ENCODE results near the gene KRTAP5-2.

DNA sequence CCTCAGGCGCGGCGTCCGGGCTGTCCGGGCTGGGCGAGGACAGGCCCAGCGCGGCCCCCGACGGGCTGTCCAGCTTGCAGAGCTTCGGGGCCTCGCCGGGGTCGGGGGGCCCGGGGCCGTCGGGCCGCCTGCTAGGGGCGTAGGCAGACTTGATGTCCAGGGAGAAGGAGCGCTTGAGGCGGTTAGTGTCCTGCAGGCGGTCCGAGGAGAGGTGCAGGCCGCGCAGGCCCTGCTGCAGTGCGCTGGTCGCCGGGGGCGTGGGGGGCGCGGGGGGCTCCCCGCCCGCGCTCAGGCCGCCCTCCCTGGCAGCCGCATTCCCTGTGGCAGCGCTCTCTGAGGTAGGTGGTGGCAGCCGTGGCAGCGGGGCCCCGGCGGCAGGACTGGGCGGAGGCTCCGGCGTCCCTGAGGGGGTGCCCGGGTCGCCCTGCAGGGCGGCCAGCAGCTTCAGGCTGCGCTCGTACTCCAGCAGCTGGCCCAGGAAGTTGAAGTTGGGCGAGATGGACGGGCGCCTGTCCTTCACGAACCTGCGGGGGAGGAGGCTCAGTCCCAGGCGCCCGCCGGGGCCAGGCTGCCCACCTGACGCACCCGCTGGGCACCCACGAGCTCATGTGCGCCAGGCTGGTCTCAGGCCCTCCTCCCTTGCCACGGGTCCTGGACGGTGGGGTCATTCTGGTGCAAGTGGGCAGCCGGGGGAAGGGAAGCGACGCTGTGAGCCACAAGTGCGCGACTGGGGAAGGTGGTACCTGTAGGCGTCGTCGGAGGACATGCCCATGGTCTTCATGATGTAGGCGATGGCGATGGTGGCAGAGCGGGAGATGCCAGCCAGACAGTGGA is 40.8 kb downstream of the KRTAP5-2 start:
- TF ChIP-seq, protein P1, sequence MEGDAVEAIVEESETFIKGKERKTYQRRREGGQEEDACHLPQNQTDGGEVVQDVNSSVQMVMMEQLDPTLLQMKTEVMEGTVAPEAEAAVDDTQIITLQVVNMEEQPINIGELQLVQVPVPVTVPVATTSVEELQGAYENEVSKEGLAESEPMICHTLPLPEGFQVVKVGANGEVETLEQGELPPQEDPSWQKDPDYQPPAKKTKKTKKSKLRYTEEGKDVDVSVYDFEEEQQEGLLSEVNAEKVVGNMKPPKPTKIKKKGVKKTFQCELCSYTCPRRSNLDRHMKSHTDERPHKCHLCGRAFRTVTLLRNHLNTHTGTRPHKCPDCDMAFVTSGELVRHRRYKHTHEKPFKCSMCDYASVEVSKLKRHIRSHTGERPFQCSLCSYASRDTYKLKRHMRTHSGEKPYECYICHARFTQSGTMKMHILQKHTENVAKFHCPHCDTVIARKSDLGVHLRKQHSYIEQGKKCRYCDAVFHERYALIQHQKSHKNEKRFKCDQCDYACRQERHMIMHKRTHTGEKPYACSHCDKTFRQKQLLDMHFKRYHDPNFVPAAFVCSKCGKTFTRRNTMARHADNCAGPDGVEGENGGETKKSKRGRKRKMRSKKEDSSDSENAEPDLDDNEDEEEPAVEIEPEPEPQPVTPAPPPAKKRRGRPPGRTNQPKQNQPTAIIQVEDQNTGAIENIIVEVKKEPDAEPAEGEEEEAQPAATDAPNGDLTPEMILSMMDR (conservative IDR thresholded peaks at IDR 0.05; ENCODE audit: low read depth, low read length): no peak
- no peak for TF ChIP-seq POLR2A (IDR thresholded peaks at IDR 0.05; ENCODE audit: low read depth, low read length)
- TF ChIP-seq, protein P2, sequence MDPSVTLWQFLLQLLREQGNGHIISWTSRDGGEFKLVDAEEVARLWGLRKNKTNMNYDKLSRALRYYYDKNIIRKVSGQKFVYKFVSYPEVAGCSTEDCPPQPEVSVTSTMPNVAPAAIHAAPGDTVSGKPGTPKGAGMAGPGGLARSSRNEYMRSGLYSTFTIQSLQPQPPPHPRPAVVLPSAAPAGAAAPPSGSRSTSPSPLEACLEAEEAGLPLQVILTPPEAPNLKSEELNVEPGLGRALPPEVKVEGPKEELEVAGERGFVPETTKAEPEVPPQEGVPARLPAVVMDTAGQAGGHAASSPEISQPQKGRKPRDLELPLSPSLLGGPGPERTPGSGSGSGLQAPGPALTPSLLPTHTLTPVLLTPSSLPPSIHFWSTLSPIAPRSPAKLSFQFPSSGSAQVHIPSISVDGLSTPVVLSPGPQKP (IDR thresholded peaks at IDR 0.05; ENCODE audit: borderline replicate concordance, low read depth, low read length): no peak
- TF ChIP-seq SMC3 (IDR thresholded peaks at IDR 0.05; ENCODE audit: low read depth, low read length): no peak
- no peak for TF ChIP-seq NFE2L2 (IDR thresholded peaks at IDR 0.05; ENCODE audit: low read depth, low read length)
- no peak for TF ChIP-seq RAD21 (IDR thresholded peaks at IDR 0.05; ENCODE audit: low read length)
- TF ChIP-seq RFX5 (IDR thresholded peaks at IDR 0.05; ENCODE audit: low read depth, low read length): no peak
- TF ChIP-seq MAFK (IDR thresholded peaks at IDR 0.05; ENCODE audit: low read depth, low read length): no peak
- TF ChIP-seq, protein P3, sequence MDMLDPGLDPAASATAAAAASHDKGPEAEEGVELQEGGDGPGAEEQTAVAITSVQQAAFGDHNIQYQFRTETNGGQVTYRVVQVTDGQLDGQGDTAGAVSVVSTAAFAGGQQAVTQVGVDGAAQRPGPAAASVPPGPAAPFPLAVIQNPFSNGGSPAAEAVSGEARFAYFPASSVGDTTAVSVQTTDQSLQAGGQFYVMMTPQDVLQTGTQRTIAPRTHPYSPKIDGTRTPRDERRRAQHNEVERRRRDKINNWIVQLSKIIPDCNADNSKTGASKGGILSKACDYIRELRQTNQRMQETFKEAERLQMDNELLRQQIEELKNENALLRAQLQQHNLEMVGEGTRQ (IDR thresholded peaks at IDR 0.05; ENCODE audit: low read depth, low read length): no peak
